T-cell (primary cell): ENCODE results near the gene SDF4. TPM values are rescaled to one million over a fixed set of nuclear protein-coding genes. Genes with fewer than 3 reads are reported as not detected.

Source experiments
- ATAC-seq, 4 experiments: fragments of 200-7000 bp in 3 of 4; fragments of 150-1000 bp in 1 of 4; cut with Tn5 transposase; replicated peaks in 1 of 4; 1 replicate in 3 of 4; 2 replicates in 1 of 4; pipeline ENCODE4 v1.10.0; 2021; ENCODE audit warnings: moderate library complexity in 3 of 4, mild to moderate bottlenecking in 2 of 4, moderate number of reproducible peaks in 1 of 4
- CTCF ChIA-PET, 2 donors: fragments of 300-600 bp; sonication (Branson Sonifier 250); formaldehyde crosslinking; loops; one replicate each; lab custom pipeline; 2022; ENCODE audit warnings: antibody characterized with exemption in 2 of 2; lab: Charles Lee
- POLR2A ChIA-PET, 2 donors: fragments of 300-600 bp; sonication (Branson Sonifier 250); formaldehyde crosslinking; loops; one replicate each; lab custom pipeline; 2022; ENCODE audit warnings: antibody characterized with exemption in 2 of 2; lab: Charles Lee
- DNase-seq, 35 experiments: peaks; one replicate each; pipeline versions ENCODE4 v3.0.0 to v3.0.0-alpha.2; 2013 to 2023
- H3K27ac ChIP-seq: one replicate; pipeline ENCODE4 v1.5.1; 2013; ENCODE audit warnings: low read length
- H3K27me3 ChIP-seq, 2 experiments: replicated peaks in 1 of 2; 1 replicate in 1 of 2; 2 replicates in 1 of 2; pipeline versions ENCODE4 v1.6.1 to v1.7.0; 2013; ENCODE audit warnings: low read length in 1 of 2, mixed read lengths in 1 of 2; ENCODE audit not compliant: control insufficient read depth in 2 of 2, insufficient read depth in 2 of 2; ENCODE audit errors: extremely low read depth in 1 of 2
- H3K36me3 ChIP-seq, 2 donors: 1 replicate in 1 of 2; 2 replicates in 1 of 2; pipeline versions ENCODE4 v1.6.1 to v1.7.0; 2013; ENCODE audit warnings: low read length in 1 of 2; ENCODE audit not compliant: control insufficient read depth in 2 of 2, insufficient read depth in 1 of 2; ENCODE audit errors: extremely low read depth in 1 of 2
- H3K4me1 ChIP-seq, 2 experiments: 1 replicate in 1 of 2; 2 replicates in 1 of 2; pipeline versions ENCODE4 v1.6.1 to v1.7.0; 2013; ENCODE audit warnings: low read length in 2 of 2, mixed read lengths in 1 of 2; ENCODE audit not compliant: insufficient read depth in 2 of 2, control insufficient read depth in 1 of 2; ENCODE audit errors: extremely low read depth in 1 of 2
- H3K4me3 ChIP-seq, 2 donors: 1 replicate in 1 of 2; 2 replicates in 1 of 2; pipeline versions ENCODE4 v1.5.1 to v1.7.0; 2013; ENCODE audit warnings: mild to moderate bottlenecking in 2 of 2, low read length in 1 of 2, moderate library complexity in 1 of 2; ENCODE audit not compliant: control insufficient read depth in 1 of 2; ENCODE audit errors: extremely low read depth in 1 of 2
- H3K9me3 ChIP-seq: 2 replicates; pipeline ENCODE4 v1.7.0; 2013
- H3K27ac Mint-ChIP-seq, 2 donors: one replicate each; pipeline ENCODE4 v1.8.0; 2020 to 2021; ENCODE audit warnings: mild to moderate bottlenecking in 2 of 2, mixed read lengths in 2 of 2
- H3K27me3 Mint-ChIP-seq, 2 donors: one replicate each; pipeline ENCODE4 v1.8.0; 2021 to 2022; ENCODE audit warnings: mixed read lengths in 2 of 2
- H3K36me3 Mint-ChIP-seq: one replicate; pipeline ENCODE4 v1.8.0; 2021; ENCODE audit warnings: mixed read lengths
- H3K4me1 Mint-ChIP-seq, 3 donors: one replicate each; pipeline ENCODE4 v1.8.0; 2020 to 2022; ENCODE audit warnings: mixed read lengths in 3 of 3, mild to moderate bottlenecking in 1 of 3
- H3K4me3 Mint-ChIP-seq, 3 donors: one replicate each; pipeline ENCODE4 v1.8.0; 2020 to 2022; ENCODE audit warnings: mild to moderate bottlenecking in 3 of 3, mixed read lengths in 3 of 3, moderate library complexity in 3 of 3
- H3K9me3 Mint-ChIP-seq, 3 donors: one replicate each; pipeline ENCODE4 v1.8.0; 2020 to 2022; ENCODE audit warnings: mixed read lengths in 3 of 3
- WGBS: methylation state at CpG from one replicate; pipeline ENCODE4 v1.1.5; 2013; ENCODE audit warnings: missing lambda C conversion rate; ENCODE audit not compliant: insufficient coverage; 5-methylcytosine and 5-hydroxymethylcytosine counted together
- total RNA-seq, 35 experiments: library from RNA in 6 of 35; stranded (reverse) in 6 of 35; fragments of 120-200 nt in 1 of 35; gene quantifications; one replicate each; pipeline versions ENCODE4 v1.2.1 to v1.2.4 and lab custom pipeline; 2013 to 2026

Gene SDF4
- total RNA-seq, 5 donors from 2014 or later (not counting 1 experiment from before 2014, with no cell fraction given), result 98.6 to 151 (median 141) TPM

DNA sequence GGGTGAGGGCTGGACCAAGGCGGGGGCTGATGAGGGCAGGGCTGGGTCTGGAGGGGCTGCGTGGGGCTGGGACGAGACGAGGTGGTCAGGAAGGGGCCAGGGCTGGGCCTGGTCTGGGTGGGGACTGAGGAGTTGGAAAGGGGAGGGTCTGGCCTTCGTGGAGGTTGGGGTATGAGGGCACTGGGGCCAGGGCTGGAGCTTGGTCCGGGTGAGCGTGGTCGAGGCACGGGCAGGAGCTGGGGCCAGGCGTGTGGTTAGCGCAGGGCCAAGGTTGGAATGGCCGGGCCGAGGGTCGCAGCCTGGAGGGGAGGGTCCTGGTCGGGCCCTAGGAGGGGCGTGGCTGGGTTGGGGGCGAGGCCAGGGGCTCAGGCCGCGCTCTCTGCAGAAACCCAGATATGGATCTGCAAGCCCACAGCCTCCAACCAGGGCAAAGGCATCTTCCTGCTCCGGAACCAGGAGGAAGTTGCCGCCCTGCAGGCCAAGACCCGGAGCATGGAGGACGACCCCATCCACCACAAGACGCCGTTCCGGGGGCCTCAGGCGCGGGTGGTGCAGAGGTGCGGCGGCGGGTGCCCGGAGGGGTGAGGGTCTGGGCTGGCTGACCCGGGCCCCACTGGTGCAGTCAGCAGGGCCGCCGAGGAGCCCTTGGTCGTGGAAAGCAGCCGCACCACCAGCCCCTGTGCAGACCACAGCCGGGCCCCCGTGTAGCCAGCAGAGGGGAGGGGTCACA lies 49.1 kb downstream of the SDF4 start:
- ChIA-PET POLR2A (no interaction called here), CTCF (no interaction called here)
- WGBS, result 30% methylated on average over 32 of the region's 39 CpGs
- peaks cover 0 to 11% (median 5%) of the 10 kb centered on the region in 3 donors for H3K4me1 Mint-ChIP-seq
- Histone ChIP-seq H3K9me3 (no peaks in the 10 kb centered on the region), H3K27me3 (peaks cover 0 to 39% of the 10 kb centered on the region in 2 experiments), H3K4me3 (no peak overlapping the region), H3K36me3 (no peaks in the 10 kb centered on the region), H3K27ac (no peak overlapping the region), H3K4me1 (peaks cover 2 to 14% of the 10 kb centered on the region in 2 experiments)
- DNase-seq, result peak in 1 of 35 experiments; percentile 1
- no peaks in the 10 kb centered on the region for H3K36me3 Mint-ChIP-seq
- peak in 2 of 4 experiments; percentile 14 to 35 for ATAC-seq
- H3K4me3 Mint-ChIP-seq, result no peak overlapping the region
- H3K27me3 Mint-ChIP-seq, result peaks cover 8 to 9% of the 10 kb centered on the region in 2 donors
- H3K27ac Mint-ChIP-seq, result no peak overlapping the region
- H3K9me3 Mint-ChIP-seq, result no peaks in the 10 kb centered on the region

DNA sequence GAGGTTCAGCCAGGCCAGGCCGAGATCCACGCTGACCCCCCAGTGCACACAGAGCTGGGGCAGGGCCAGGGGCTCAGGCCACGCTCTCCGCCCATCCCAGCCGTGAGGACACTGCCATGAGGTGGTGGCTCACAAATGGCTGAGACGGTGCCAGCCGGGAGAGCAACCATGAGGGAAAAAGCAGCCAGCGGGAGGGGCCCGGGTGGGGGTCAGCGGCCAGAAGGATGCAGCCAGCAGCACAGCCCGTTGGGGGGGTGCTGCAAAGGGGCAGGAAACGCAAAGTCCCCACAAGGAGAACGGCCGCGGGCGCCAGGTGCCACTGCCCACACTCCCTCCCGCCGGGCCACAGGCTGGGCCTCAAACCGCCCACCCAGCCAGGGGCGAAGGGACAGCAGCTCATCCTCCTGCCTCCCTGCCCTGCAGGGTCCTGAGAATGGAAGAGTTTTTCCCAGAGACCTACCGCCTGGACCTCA lies 49.8 kb downstream of the SDF4 start:
- H3K9me3 Mint-ChIP-seq, result no peaks in the 10 kb centered on the region
- DNase-seq (peak in 1 of 35 experiments; percentile 1), ATAC-seq (no peak)
- Histone ChIP-seq H3K27ac (no peak overlapping the region), H3K4me3 (no peak overlapping the region), H3K36me3 (no peaks in the 10 kb centered on the region), H3K27me3 (peaks cover 0 to 43% of the 10 kb centered on the region in 2 experiments), H3K9me3 (no peaks in the 10 kb centered on the region), H3K4me1 (peaks cover 2 to 14% of the 10 kb centered on the region in 2 experiments)
- H3K36me3 Mint-ChIP-seq, result no peaks in the 10 kb centered on the region
- H3K27me3 Mint-ChIP-seq, result peaks cover 8 to 9% of the 10 kb centered on the region in 2 donors
- POLR2A ChIA-PET, result interaction anchor here in 1 of 2 donors (0.6 kb wide), 1 partner anchor 388 kb away, joined by 3 read pairs; no protein-coding TSS in a partner anchor
- H3K4me3 Mint-ChIP-seq, result peak overlapping the region in 1 of 3 donors; percentile 39
- no peak overlapping the region for H3K27ac Mint-ChIP-seq
- H3K4me1 Mint-ChIP-seq, result peaks cover 0 to 12% (median 6%) of the 10 kb centered on the region in 3 donors
- WGBS, result 54% methylated on average over 19 of the region's 21 CpGs
- CTCF ChIA-PET, result no interaction called here

DNA sequence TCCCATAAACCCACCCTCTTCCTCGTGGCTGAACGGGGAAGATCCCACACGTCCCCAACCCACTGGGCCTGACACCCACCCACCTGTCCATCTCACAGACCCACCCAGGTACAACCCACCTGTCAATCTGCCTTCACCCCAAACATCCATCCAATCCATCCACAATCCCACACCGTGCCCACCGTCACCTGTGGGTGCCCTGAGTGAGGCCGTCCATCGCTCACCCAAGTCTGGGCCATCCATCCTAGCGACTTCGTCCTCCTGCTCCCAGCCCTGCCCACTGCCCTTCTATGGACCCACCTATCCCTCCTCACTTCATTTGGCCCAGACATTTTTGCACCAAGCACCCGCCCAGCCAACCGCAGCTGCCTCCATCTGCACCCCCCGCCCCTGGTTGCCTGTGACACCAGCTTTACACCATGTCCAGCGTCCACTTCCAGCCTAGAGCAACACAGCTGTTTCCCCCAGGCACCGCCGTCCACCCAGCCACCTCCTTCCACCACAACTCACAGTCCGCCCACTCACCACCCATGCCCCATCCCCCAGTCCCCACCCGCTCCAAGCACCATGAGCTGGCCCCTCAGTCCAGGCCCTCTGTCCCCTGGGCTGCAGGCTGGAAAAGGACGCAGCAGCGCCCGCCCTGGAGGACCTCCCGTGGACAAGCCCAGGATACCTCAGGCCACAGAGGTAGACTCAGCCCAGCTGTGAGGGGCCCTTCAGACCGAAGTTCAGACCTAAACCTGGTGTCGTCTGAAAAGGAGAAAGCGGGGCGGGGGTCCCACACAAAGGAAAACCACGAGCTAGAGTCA lies 50.5 kb downstream of the SDF4 start:
- H3K4me1 Mint-ChIP-seq, result peaks cover 0 to 14% (median 11%) of the 10 kb centered on the region in 3 donors
- 78% methylated on average over 26 of the region's 26 CpGs for WGBS
- peak in 1 of 35 experiments; percentile 1 for DNase-seq
- no peaks in the 10 kb centered on the region for H3K36me3 ChIP-seq
- H3K4me3 Mint-ChIP-seq, result peak overlapping the region in 1 of 3 donors; percentile 39
- H3K27ac ChIP-seq, result no peak overlapping the region
- H3K36me3 Mint-ChIP-seq, result no peaks in the 10 kb centered on the region
- H3K4me3 ChIP-seq, result no peak overlapping the region
- peaks cover 2 to 14% of the 10 kb centered on the region in 2 experiments for H3K4me1 ChIP-seq
- peaks cover 8 to 9% of the 10 kb centered on the region in 2 donors for H3K27me3 Mint-ChIP-seq
- no peaks in the 10 kb centered on the region for H3K9me3 Mint-ChIP-seq
- CTCF ChIA-PET, result interaction anchor here in 1 of 2 donors (0.8 kb wide), 1 partner anchor 27 kb away, joined by 3 read pairs; no protein-coding TSS in a partner anchor
- no peaks in the 10 kb centered on the region for H3K9me3 ChIP-seq
- H3K27ac Mint-ChIP-seq, result no peak overlapping the region
- POLR2A ChIA-PET, result interaction anchor here in 1 of 2 donors (0.6 kb wide), 1 partner anchor 389 kb away, joined by 3 read pairs; no protein-coding TSS in a partner anchor
- H3K27me3 ChIP-seq, result peaks cover 0 to 43% of the 10 kb centered on the region in 2 experiments
- ATAC-seq, result no peak

DNA sequence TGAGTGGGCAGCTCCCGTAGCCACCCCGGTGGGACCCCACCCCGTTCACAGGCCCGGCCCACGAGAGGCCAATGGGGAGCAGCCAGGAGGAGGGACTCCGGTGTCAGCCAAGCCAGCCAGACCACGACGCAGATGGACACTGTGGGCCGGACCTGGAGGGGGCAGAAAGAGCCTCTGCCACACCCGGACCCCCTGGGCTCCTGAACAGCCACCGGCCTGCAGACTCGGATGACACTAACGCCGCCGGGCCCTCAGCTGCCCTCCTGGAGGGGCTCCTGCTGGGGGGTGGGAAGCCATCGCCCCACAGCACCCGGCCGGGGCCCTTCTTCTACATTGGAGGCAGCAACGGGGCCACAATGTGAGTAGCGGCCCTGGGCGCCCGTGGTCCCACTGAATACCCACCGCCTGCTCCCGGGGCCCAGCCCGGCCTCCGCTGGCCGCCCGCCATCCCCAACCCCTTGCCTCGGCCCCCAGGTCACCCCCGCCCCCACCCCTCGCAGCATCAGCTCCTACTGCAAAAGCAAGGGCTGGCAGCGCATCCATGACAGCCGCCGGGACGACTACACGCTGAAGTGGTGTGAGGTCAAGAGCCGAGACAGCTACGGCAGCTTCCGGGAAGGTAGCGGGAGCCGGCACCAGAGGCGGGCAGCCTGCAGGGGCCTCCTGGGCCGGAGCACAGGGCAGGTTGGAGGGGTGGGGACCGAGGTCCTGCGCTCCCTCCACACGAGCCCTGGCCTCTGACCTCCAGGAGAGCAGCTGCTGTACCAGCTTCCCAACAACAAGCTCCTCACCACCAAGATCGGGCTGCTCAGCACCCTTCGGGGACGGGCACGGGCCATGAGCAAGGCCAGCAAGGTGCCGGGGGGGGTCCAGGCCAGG lies 51.6 kb downstream of the SDF4 start:
- ATAC-seq (peak in 1 of 4 experiments; percentile 18), DNase-seq (peak in 1 of 35 experiments; percentile 1)
- peaks cover 0 to 46% of the 10 kb centered on the region in 2 experiments for H3K27me3 ChIP-seq
- Mint-ChIP-seq H3K4me3 (no peak overlapping the region), H3K27me3 (peaks cover 8 to 9% of the 10 kb centered on the region in 2 donors), H3K36me3 (no peaks in the 10 kb centered on the region), H3K9me3 (no peaks in the 10 kb centered on the region), H3K4me1 (peaks cover 0 to 18% (median 11%) of the 10 kb centered on the region in 3 donors), H3K27ac (no peak overlapping the region)
- H3K4me3 ChIP-seq, result no peak overlapping the region
- peaks cover 2 to 18% of the 10 kb centered on the region in 2 experiments for H3K4me1 ChIP-seq
- ChIA-PET POLR2A (interaction anchor here in 1 of 2 donors (0.6 kb wide), 1 partner anchor 408 kb away, joined by 3 read pairs; no protein-coding TSS in a partner anchor), CTCF (interaction anchor here in 1 of 2 donors (0.8 kb wide), 1 partner anchor 28 kb away, joined by 3 read pairs; no protein-coding TSS in a partner anchor)
- no peaks in the 10 kb centered on the region for H3K9me3 ChIP-seq
- no peak overlapping the region for H3K27ac ChIP-seq
- WGBS, result 89% methylated on average over 30 of the region's 51 CpGs
- no peaks in the 10 kb centered on the region for H3K36me3 ChIP-seq

DNA sequence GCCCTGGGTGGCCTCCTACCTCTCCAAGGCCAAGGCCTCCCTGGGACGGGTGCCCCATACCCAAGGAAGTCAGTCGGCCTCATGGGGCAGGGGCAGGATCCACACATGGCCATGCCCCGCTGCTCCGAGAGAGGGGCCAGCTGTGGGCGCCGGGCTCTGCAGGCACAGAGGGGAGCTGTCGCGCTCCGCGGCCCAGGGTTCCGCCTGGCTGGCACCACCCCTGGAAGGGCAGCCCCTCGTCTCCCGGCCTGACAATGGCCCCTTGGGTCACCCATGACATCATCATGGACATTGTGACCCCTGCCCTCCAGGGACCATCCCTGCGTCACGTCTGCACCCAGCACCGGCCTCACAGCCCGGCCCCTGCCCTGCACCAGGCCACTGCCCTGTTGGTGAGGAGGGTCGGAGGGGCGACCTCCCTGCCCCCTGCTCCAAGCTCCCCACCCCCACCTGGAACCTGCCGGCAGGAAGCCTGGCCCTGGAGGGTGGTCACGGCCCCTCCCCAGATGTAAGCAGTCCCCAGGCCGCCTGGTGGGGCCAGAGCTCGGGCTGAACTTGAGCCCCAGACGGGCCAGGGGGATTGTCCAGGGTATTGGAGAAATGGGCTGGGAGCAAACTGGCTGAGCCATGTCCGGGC lies 52.3 kb downstream of the SDF4 start:
- Mint-ChIP-seq H3K36me3 (no peaks in the 10 kb centered on the region), H3K4me1 (peaks cover 2 to 20% (median 11%) of the 10 kb centered on the region in 3 donors), H3K27ac (no peak overlapping the region), H3K27me3 (peaks cover 8 to 9% of the 10 kb centered on the region in 2 donors), H3K4me3 (no peak overlapping the region), H3K9me3 (no peaks in the 10 kb centered on the region)
- no peak overlapping the region for H3K27ac ChIP-seq
- no peaks in the 10 kb centered on the region for H3K9me3 ChIP-seq
- POLR2A ChIA-PET, result interaction anchor here in 1 of 2 donors (0.6 kb wide), 1 partner anchor 408 kb away, joined by 3 read pairs; no protein-coding TSS in a partner anchor
- H3K4me3 ChIP-seq, result no peak overlapping the region
- ATAC-seq (peak in 1 of 4 experiments; percentile 11), DNase-seq (peak in 2 of 35 experiments; percentile 1 to 3)
- peaks cover 0 to 48% of the 10 kb centered on the region in 2 experiments for H3K27me3 ChIP-seq
- 88% methylated on average over 17 of the region's 25 CpGs for WGBS
- CTCF ChIA-PET, result no interaction called here
- H3K36me3 ChIP-seq, result no peaks in the 10 kb centered on the region
- H3K4me1 ChIP-seq, result peaks cover 2 to 24% of the 10 kb centered on the region in 2 experiments
